ENCODE data around the gene ANLN. TPM values are rescaled to one million over a fixed set of nuclear protein-coding genes. Genes with fewer than 3 reads are reported as not detected.

Gene ANLN
- total RNA-seq, 4 donors from 2014 or later = 9.4 to 17.3 (median 13.5) TPM

DNA sequence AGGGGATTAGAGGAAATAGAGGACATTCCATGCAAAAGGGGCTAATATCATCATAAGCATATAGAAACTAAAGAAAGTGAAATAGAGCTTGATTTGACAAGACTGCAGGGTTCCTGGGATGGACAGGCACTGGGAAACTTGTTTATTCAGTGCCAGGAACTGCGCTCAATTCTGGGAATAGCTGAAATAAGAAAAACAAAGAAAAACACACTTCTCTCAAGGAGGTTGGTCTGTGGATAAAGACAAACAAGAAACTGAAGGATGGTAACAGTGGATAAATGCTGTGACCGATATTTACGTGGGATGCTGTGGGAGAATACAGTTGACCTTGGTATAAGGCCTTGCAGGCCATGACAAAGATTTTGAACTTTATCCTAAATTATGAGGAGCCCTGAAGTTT lies 40.9 kb upstream of the ANLN start:
- DNase-seq (ENCODE audit: low spot score in 2 of 2) = no peak
- TF ChIP-seq POLR2A (IDR thresholded peaks at IDR 0.05) (no peak), CTCF (IDR thresholded peaks at IDR 0.05) (no peak)
- no peak overlapping the region for H3K4me3 ChIP-seq (ENCODE audit: low read depth, poor library complexity, severe bottlenecking)
- intact Hi-C loops (cut with DNase I; ENCODE audit: low total_unique reads) = no loop called here
- 95 to 97% methylated on average over 3 of the region's 3 CpGs for WGBS, 2 donors

DNA sequence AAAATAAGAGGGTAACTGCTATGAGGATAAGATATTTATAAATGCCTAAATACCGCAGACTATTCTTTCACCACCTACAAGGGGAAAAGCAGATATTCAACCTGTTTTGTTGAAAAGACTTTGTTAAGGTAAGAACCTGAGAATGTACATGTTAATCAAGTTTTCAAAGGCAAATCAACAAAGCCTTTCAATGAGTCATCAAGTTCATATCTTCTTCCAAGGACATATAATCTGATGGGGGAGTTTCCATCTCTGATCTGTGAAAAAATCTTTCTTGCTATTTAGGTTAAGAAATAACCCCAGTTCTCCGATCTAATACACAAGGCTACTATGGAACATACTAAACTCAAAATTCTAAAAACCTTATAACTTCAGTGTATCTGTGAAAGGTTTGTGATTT lies 40.0 kb upstream of the ANLN start:
- 56 to 59% methylated on average over 2 of the region's 2 CpGs for WGBS, 2 donors
- intact Hi-C loops (cut with DNase I; ENCODE audit: low total_unique reads) = no loop called here
- H3K4me3 ChIP-seq (ENCODE audit: low read depth, poor library complexity, severe bottlenecking) = no peak overlapping the region
- TF ChIP-seq POLR2A (IDR thresholded peaks at IDR 0.05) = no peak
- TF ChIP-seq CTCF (IDR thresholded peaks at IDR 0.05) = no peak
- DNase-seq (ENCODE audit: low spot score in 2 of 2) = no peak

DNA sequence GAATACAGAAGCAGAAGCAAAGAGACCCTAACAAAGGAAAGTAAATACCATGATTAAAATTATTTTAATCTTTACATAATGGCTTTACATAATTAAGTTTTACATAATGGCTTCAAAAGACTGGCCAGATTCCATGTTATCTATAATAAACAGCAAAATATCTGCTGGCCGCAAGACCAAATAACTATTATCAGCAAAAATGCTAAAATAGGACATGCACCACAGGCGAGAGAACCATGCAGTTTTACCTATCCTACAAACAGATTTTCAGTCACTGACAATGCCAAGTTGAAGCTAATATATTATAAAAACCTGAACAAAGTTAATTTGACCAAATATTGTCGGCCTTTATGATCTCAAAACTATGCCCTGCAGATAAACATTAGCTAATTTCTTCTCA lies 34.2 kb upstream of the ANLN start:
- no peak overlapping the region for H3K4me3 ChIP-seq (ENCODE audit: low read depth, poor library complexity, severe bottlenecking)
- 82 to 85% methylated on average over 3 of the region's 3 CpGs for WGBS, 2 donors
- intact Hi-C loops (cut with DNase I; ENCODE audit: low total_unique reads) = no loop called here
- no peak for DNase-seq (ENCODE audit: low spot score in 2 of 2)
- TF ChIP-seq POLR2A (IDR thresholded peaks at IDR 0.05) (no peak), CTCF (IDR thresholded peaks at IDR 0.05) (no peak)

DNA sequence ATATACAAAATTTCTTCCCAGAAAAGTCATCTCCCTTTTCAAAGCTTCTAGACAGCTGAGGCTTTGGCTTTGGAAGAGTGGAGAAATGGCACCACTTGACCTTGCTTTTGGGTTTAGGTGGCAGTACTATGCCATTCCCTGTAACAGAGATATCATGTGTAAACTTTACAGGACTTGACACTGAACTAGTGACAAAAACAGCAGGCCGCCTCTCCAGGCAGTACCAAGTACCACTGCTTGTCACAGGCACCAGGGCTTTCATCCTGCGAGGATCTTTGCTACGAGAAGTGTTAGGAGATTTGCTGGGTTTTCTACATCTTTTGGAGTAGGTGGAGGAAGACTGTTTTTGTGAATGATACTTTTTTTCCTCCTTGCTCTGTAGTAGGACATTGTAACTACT lies 32.6 kb upstream of the ANLN start:
- DNase-seq (ENCODE audit: low spot score in 2 of 2) = no peak
- WGBS, 2 donors = 95 to 99% methylated on average over 3 of the region's 3 CpGs
- intact Hi-C loops (cut with DNase I; ENCODE audit: low total_unique reads) = no loop called here
- no peak overlapping the region for H3K4me3 ChIP-seq (ENCODE audit: low read depth, poor library complexity, severe bottlenecking)
- TF ChIP-seq POLR2A (IDR thresholded peaks at IDR 0.05) = no peak
- no peak for TF ChIP-seq CTCF (IDR thresholded peaks at IDR 0.05)

DNA sequence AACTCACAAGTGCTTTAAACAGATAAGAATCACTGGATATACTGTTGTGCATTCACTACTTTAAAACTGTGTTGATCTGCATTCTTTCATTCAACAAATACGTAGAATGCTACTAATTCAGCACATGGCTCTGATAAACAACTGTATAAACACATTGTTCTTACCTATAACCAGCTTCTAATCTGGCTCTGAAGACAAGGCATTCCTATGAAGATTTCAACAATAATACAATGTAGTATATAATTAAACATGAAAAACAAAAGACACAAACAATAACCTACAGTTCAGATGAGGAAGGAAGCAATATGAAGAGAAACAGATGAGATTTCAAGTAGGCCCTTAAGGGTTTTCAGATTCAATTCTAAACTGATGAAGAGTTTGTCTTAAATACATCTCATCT lies 31.1 kb upstream of the ANLN start:
- no peak for TF ChIP-seq POLR2A (IDR thresholded peaks at IDR 0.05)
- no peak for TF ChIP-seq CTCF (IDR thresholded peaks at IDR 0.05)
- no peak for DNase-seq (ENCODE audit: low spot score in 2 of 2)
- H3K4me3 ChIP-seq (ENCODE audit: low read depth, poor library complexity, severe bottlenecking) = no peak overlapping the region
- intact Hi-C loops (cut with DNase I; ENCODE audit: low total_unique reads) = no loop called here
- 91 to 92% methylated on average over 1 of the region's 1 CpG for WGBS, 2 donors

DNA sequence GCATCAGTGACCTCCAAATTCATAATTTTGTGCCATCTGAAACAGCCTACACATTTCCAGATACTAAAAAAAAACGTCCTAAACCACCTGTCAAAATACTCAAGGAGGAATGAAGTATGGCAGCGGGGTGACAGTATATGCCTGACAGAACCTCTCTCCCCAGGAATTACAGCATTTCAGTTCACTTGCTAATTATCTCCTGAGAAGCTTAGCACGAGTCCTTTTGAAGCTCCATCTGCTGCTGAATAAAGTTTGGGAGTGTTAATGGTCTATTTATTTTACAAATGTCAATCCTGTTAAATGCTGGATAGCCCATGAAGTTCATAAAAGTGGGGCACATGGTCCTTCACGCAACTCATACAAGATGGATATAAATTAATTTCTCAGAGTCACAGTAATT lies 29.4 kb upstream of the ANLN start:
- intact Hi-C loops (cut with DNase I; ENCODE audit: low total_unique reads) = no loop called here
- DNase-seq (ENCODE audit: low spot score in 2 of 2) = no peak
- WGBS, 2 donors = 66 to 69% methylated on average over 4 of the region's 4 CpGs
- no peak for TF ChIP-seq CTCF (IDR thresholded peaks at IDR 0.05)
- TF ChIP-seq POLR2A (IDR thresholded peaks at IDR 0.05) = no peak
- no peak overlapping the region for H3K4me3 ChIP-seq (ENCODE audit: low read depth, poor library complexity, severe bottlenecking)

Measured in lower leg skin (tissue), 4 donors.